ENCODE results near the gene DIRAS1. TPM values are rescaled to one million over a fixed set of nuclear protein-coding genes. Genes with fewer than 3 reads are reported as not detected.

DIRAS1 gene
- total RNA-seq, 1 experiment from 2014 or later, result 25.0 TPM

DNA sequence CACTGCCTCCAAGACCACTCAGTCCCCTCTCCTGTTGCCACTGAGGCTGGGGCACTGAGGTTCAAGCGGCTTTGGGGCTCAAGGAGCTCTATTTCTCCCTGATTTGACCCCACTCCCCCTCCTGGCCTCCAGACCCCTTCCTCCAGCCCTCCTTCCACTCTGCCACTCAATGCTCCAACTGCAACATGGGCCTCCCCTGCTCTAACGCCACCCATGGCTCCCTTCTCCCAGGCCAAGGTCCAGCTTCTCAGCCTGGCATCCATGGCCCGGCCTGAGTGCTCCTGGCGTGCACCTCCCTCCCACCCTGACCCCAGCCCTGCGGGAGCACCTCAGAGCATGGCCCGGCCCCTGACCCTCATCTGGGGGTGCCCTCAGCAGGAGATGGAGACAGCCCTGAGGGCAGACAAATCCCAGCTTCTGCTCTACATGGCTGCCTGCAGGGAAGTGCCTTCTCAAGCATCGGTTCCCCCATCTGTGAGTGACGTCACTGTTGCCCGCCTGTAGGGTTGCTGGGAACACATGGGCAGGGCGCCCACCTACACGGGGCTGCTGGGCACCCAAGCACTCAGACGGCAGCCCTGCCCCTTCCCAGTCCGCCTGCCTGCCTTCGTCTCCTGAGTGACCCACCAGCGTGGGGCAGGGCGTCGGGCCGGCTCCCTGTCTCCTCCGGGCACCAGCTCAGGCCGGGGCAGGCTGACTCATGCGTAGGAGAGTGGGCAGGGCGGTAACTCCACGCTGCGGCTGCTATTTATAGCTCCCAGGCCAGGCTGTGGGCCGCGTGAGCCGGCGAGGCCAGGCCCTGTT lies 1.6 kb upstream of the DIRAS1 start:
- Mint-ChIP-seq H3K4me1 (peaks cover 11% of the 10 kb centered on the region), H3K27me3 (ENCODE audit: low read depth) (peaks cover 5% of the 10 kb centered on the region; the same call in 1 of the 2 replicates), H3K27ac (no peak overlapping the region), H3K9me3 (no peaks in the 10 kb centered on the region), H3K4me3 (no peak overlapping the region; the same call in 1 of the 2 replicates), H3K36me3 (no peaks in the 10 kb centered on the region)
- DNase-seq (ENCODE audit: low spot score) (no peak), ATAC-seq (no peak)
- CTCF ChIA-PET, result interaction anchor here (1.9 to 2.5 kb wide), 2 partner anchors 74 to 86 kb away, joined by 6 to 18 read pairs; no protein-coding TSS in a partner anchor
- POLR2A ChIA-PET, result interaction anchor here (1.0 kb wide), 1 partner anchor 21 kb away, joined by 9 read pairs; no protein-coding TSS in a partner anchor
- TF ChIP-seq ZNF416 (CRISPR knock-in tag; IDR thresholded peaks at IDR 0.05) (no peak), ETV6 (CRISPR knock-in tag; IDR thresholded peaks at IDR 0.05) (no peak), FOXP1 (CRISPR knock-in tag; IDR thresholded peaks at IDR 0.05; ENCODE audit: borderline replicate concordance) (0 out of 2 replicates have a peak, but pooled peaks have one; percentile 19), ZNF138 (CRISPR knock-in tag; conservative IDR thresholded peaks at IDR 0.05) (no peak)
- TF ChIP-seq, protein P1, sequence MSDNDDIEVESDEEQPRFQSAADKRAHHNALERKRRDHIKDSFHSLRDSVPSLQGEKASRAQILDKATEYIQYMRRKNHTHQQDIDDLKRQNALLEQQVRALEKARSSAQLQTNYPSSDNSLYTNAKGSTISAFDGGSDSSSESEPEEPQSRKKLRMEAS (CRISPR knock-in tag; IDR thresholded peaks at IDR 0.05), result no peak

- no peak for DNase-seq (ENCODE audit: low spot score)
- Mint-ChIP-seq H3K9me3 (no peaks in the 10 kb centered on the region), H3K4me1 (peaks cover 8% of the 10 kb centered on the region), H3K27ac (no peak overlapping the region), H3K4me3 (peak overlapping the region; percentile 72), H3K36me3 (no peaks in the 10 kb centered on the region), H3K27me3 (ENCODE audit: low read depth) (peaks cover 5% of the 10 kb centered on the region; the same call in 1 of the 2 replicates)
- TF ChIP-seq GABPB1 (CRISPR knock-in tag; IDR thresholded peaks at IDR 0.05) (no peak), ZNF121 (CRISPR knock-in tag; IDR thresholded peaks at IDR 0.05) (peak; percentile 33; the same call in 1 of the 2 replicates)
- POLR2A ChIA-PET, result interaction anchor here (1.0 kb wide), 1 partner anchor 20 kb away, joined by 9 read pairs; no protein-coding TSS in a partner anchor
- CTCF ChIA-PET, result interaction anchor here (1.9 kb wide), 1 partner anchor 85 kb away, joined by 6 read pairs; no protein-coding TSS in a partner anchor
- peak; percentile 22; the same call in 1 of the 2 replicates for ATAC-seq
Observed at GRCh38 chr19:2721570-2722540, 683 bp upstream of the DIRAS1 start.

DNA sequence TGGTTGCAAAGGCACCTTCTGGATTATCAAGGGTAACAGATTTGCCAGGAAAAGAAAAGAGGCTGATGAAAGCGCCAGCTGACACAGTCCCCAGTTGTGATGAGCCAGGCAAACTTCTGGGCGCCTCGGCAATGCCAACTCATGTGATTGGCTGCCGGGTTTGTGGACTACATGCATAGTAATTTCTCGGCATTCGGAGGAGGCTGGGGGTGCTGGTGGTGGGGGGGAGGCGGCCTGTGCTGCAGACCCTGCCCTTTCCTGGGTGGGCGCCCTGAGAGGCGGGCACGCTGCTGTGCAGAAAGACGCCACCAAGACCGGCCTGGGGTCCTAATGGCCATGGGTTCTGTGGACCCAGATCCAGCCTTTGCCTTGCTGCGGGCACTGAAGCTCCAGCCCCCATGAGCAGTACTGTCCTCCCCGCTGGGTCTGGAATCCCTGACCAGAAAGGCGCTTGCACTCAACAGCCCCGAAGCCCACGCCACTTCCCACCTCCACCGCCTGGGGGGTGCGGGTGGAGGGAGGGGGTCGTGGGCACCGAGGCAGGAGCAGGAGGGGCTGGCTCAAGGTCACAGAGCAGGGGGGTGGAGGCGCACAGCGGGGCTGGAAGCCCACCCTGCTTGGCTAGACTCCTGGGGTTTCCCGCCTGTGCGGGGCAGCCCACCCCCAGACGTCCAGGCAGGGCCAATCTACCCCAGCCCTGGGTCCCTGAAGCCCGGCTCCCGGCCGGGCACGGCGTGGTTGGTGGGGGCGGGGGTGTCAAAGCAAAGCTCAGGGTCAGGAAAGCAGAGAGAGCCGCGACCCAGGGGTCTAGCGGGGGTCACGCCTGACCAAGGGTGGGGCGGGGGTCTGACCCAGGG lies 1.0 kb downstream of the DIRAS1 start:
- POLR2A ChIA-PET, result interaction anchor here (0.5 to 1.0 kb wide), 3 partner anchors 18 to 67 kb away, joined by 3 to 4 read pairs (median 3); no protein-coding TSS in a partner anchor
- peaks cover 9% of the 10 kb centered on the region for H3K36me3 Mint-ChIP-seq
- DNase-seq (ENCODE audit: low spot score), result peak; percentile 56

DNA sequence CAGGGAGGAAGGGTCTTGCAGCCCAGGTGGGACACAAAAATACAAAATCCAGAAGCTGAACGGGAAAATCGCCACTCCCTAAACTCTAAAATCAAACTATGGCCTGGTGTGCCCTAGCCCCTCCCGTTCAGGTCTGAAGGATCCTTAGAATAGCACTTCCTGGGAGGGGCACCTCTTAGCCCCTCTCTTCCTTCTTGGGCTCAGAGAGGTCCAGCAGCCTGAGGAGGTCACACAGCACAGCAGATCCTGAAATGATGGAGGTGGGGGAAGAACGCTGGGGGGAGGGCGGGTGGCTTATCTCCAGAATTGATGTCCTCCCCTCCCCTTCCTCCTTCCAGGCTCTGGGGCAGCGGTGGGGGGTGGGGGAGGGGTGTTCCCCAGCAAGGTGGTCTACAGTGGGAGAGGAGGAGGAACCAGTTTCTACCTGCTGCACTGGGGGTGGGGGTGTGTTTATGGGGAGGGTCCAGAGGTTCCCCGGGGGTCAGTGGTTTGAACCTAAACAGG lies 1.9 kb downstream of the DIRAS1 start:
- CTCF ChIA-PET, result no interaction called here
- POLR2A ChIA-PET, result interaction anchor here (0.7 kb wide), 1 partner anchor 20 kb away, joined by 3 read pairs; no protein-coding TSS in a partner anchor
- H3K4me3 Mint-ChIP-seq, result peak overlapping the region; percentile 58
- TF ChIP-seq JUN (CRISPR knock-in tag; IDR thresholded peaks at IDR 0.05) (no peak), CBFB (CRISPR knock-in tag; IDR thresholded peaks at IDR 0.05; ENCODE audit: low read depth) (no peak), ZNF416 (CRISPR knock-in tag; IDR thresholded peaks at IDR 0.05) (no peak), NFATC4 (CRISPR knock-in tag; IDR thresholded peaks at IDR 0.05) (no peak), ZNF263 (CRISPR knock-in tag; IDR thresholded peaks at IDR 0.05; ENCODE audit: low read depth) (no peak), RELA (CRISPR knock-in tag; IDR thresholded peaks at IDR 0.05; ENCODE audit: borderline replicate concordance) (no peak), MXD4 (CRISPR knock-in tag; IDR thresholded peaks at IDR 0.05; ENCODE audit: borderline replicate concordance) (no peak), TP53 (CRISPR knock-in tag; IDR thresholded peaks at IDR 0.05) (no peak), ZNF512 (CRISPR knock-in tag; IDR thresholded peaks at IDR 0.05; ENCODE audit: borderline replicate concordance) (no peak)
- TF ChIP-seq, protein P2, sequence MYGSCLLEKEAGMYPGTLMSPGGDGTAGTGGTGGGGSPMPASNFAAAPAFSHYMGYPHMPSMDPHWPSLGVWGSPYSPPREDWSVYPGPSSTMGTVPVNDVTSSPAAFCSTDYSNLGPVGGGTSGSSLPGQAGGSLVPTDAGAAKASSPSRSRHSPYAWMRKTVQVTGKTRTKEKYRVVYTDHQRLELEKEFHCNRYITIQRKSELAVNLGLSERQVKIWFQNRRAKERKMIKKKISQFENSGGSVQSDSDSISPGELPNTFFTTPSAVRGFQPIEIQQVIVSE (CRISPR knock-in tag; IDR thresholded peaks at IDR 0.05; ENCODE audit: borderline replicate concordance), result no peak
- TF ChIP-seq, protein P1 (CRISPR knock-in tag; IDR thresholded peaks at IDR 0.05), result no peak
- TF ChIP-seq, protein P3, sequence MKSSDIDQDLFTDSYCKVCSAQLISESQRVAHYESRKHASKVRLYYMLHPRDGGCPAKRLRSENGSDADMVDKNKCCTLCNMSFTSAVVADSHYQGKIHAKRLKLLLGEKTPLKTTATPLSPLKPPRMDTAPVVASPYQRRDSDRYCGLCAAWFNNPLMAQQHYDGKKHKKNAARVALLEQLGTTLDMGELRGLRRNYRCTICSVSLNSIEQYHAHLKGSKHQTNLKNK (CRISPR knock-in tag; IDR thresholded peaks at IDR 0.05), result no peak

More for the DNA sequence above, 1.0 kb downstream of the DIRAS1 start:
- CTCF ChIA-PET, result interaction anchor here (0.7 to 1.9 kb wide), 4 partner anchors 19 to 83 kb away, joined by 3 to 6 read pairs (median 4); no protein-coding TSS in a partner anchor
- Mint-ChIP-seq H3K27me3 (ENCODE audit: low read depth) (no peaks in the 10 kb centered on the region; the same call in 1 of the 2 replicates), H3K27ac (no peak overlapping the region), H3K4me1 (peaks cover 8% of the 10 kb centered on the region), H3K4me3 (peak overlapping the region; percentile 58), H3K9me3 (peaks cover 9% of the 10 kb centered on the region)
- TF ChIP-seq NFYB (CRISPR knock-in tag; conservative IDR thresholded peaks at IDR 0.05; ENCODE audit: low read depth) (peak; percentile 45; the same call in 1 of the 2 replicates), SP1 (CRISPR knock-in tag; conservative IDR thresholded peaks at IDR 0.05) (peak; percentile 33; the same call in 1 of the 2 replicates), FOXP1 (CRISPR knock-in tag; IDR thresholded peaks at IDR 0.05; ENCODE audit: borderline replicate concordance) (0 out of 2 replicates have a peak, but pooled peaks have one; percentile 19), JAZF1 (CRISPR knock-in tag; IDR thresholded peaks at IDR 0.05) (no peak), MYBL2 (CRISPR knock-in tag; IDR thresholded peaks at IDR 0.05) (peak; percentile 68; the same call in 1 of the 2 replicates), ZNF138 (CRISPR knock-in tag; conservative IDR thresholded peaks at IDR 0.05) (no peak)
- peak; percentile 49 for ATAC-seq

More for the DNA sequence above, 1.9 kb downstream of the DIRAS1 start:
- DNase-seq (ENCODE audit: low spot score) (no peak), ATAC-seq (no peak)
- Mint-ChIP-seq H3K4me1 (peaks cover 8% of the 10 kb centered on the region), H3K36me3 (peaks cover 12% of the 10 kb centered on the region), H3K27me3 (ENCODE audit: low read depth) (no peaks in the 10 kb centered on the region; the same call in 1 of the 2 replicates), H3K9me3 (peaks cover 12% of the 10 kb centered on the region), H3K27ac (no peak overlapping the region)

Measured in WTC11 (cell line).